CD14-positive monocyte (primary cell): ENCODE measurements around the gene MAP2K5. TPM values are rescaled to one million over a fixed set of nuclear protein-coding genes. Genes with fewer than 3 reads are reported as not detected.

Source experiments
- DNase-seq, 3 donors: peaks; one replicate each; pipeline ENCODE4 v3.0.0-alpha.2; 2011 to 2022
- H2AFZ ChIP-seq: 2 replicates; pipeline ENCODE4 v1.6.0; 2012; ENCODE audit warnings: mild to moderate bottlenecking, low read depth, low read length, inconsistent platforms; ENCODE audit not compliant: insufficient read depth, poor library complexity, severe bottlenecking
- H3K27ac ChIP-seq, 2 donors: 1 replicate in 1 of 2; 2 replicates in 1 of 2; pipeline ENCODE4 v1.5.1; 2012 to 2013; ENCODE audit warnings: low read length in 2 of 2, control low read depth in 1 of 2, inconsistent platforms in 1 of 2, low read depth in 1 of 2, mild to moderate bottlenecking in 1 of 2
- H3K27me3 ChIP-seq, 2 donors: one replicate each; pipeline versions ENCODE4 v1.6.0 to v1.6.1; 2011 to 2013; ENCODE audit warnings: low read length in 2 of 2; ENCODE audit not compliant: control insufficient read depth in 2 of 2, insufficient read depth in 2 of 2
- H3K36me3 ChIP-seq, 2 donors: replicated peaks in 1 of 2; 1 replicate in 1 of 2; 2 replicates in 1 of 2; pipeline versions ENCODE4 v1.5.1 to v1.6.1; 2012 to 2013; ENCODE audit warnings: low read length in 2 of 2, control low read depth in 1 of 2, inconsistent platforms in 1 of 2, mild to moderate bottlenecking in 1 of 2; ENCODE audit not compliant: insufficient read depth in 2 of 2, control insufficient read depth in 1 of 2
- H3K4me1 ChIP-seq, 2 donors: 1 replicate in 1 of 2; 2 replicates in 1 of 2; pipeline versions ENCODE4 v1.5.1 to v1.6.1; 2012 to 2013; ENCODE audit warnings: low read length in 2 of 2, control low read depth in 1 of 2, inconsistent platforms in 1 of 2, mild to moderate bottlenecking in 1 of 2, moderate library complexity in 1 of 2; ENCODE audit not compliant: insufficient read depth in 2 of 2, control insufficient read depth in 1 of 2
- H3K4me2 ChIP-seq: replicated peaks from 2 replicates; pipeline ENCODE3; 2012; ENCODE audit warnings: low read length, moderate library complexity, mild to moderate bottlenecking; ENCODE audit not compliant: poor library complexity, severe bottlenecking; ENCODE audit errors: extremely low read depth
- H3K4me3 ChIP-seq, 3 experiments: fragments of 200-600 bp in 1 of 3; sonication (generic) in 1 of 3; replicated peaks in 1 of 3; 1 replicate in 2 of 3; 2 replicates in 1 of 3; pipeline ENCODE4 v1.5.1; 2011 to 2013; ENCODE audit warnings: low read length in 3 of 3, mild to moderate bottlenecking in 3 of 3, control low read depth in 2 of 3, low read depth in 2 of 3, inconsistent platforms in 1 of 3, moderate library complexity in 1 of 3
- H3K79me2 ChIP-seq: 2 replicates; pipeline ENCODE4 v1.6.0; 2012; ENCODE audit warnings: mild to moderate bottlenecking, control low read depth, inconsistent platforms, low read length, moderate library complexity; ENCODE audit not compliant: insufficient read depth
- H3K9ac ChIP-seq: 2 replicates; pipeline ENCODE4 v1.6.0; 2017; ENCODE audit warnings: low read length, mild to moderate bottlenecking; ENCODE audit not compliant: insufficient read depth, poor library complexity, severe bottlenecking
- H3K9me3 ChIP-seq, 2 donors: replicated peaks in 1 of 2; 1 replicate in 1 of 2; 2 replicates in 1 of 2; pipeline versions ENCODE4 v1.5.1 to v1.6.1; 2012 to 2013; ENCODE audit warnings: low read length in 2 of 2, control low read depth in 1 of 2; ENCODE audit not compliant: control insufficient read depth in 1 of 2, insufficient read depth in 1 of 2
- H4K20me1 ChIP-seq: 2 replicates; pipeline ENCODE4 v1.6.0; 2012; ENCODE audit warnings: mild to moderate bottlenecking, low read length, control low read depth, moderate library complexity; ENCODE audit not compliant: insufficient read depth
- H3K27ac Mint-ChIP-seq, 7 donors: one replicate each; pipeline ENCODE4 v1.8.0; 2020; ENCODE audit warnings: mild to moderate bottlenecking in 7 of 7, mixed read lengths in 7 of 7, moderate library complexity in 6 of 7, inconsistent platforms in 2 of 7
- H3K27me3 Mint-ChIP-seq, 3 donors: one replicate each; pipeline ENCODE4 v1.8.0; 2021 to 2022; ENCODE audit warnings: low read depth in 3 of 3, mild to moderate bottlenecking in 3 of 3, mixed read lengths in 3 of 3, moderate library complexity in 3 of 3, inconsistent platforms in 1 of 3
- H3K36me3 Mint-ChIP-seq, 2 donors: one replicate each; pipeline ENCODE4 v1.8.0; 2020; ENCODE audit warnings: mixed read lengths in 2 of 2, inconsistent platforms in 1 of 2, mild to moderate bottlenecking in 1 of 2
- H3K4me1 Mint-ChIP-seq: one replicate; pipeline ENCODE4 v1.8.0; 2020; ENCODE audit warnings: mild to moderate bottlenecking, mixed read lengths
- H3K4me3 Mint-ChIP-seq, 2 donors: one replicate each; pipeline ENCODE4 v1.8.0; 2020; ENCODE audit warnings: mild to moderate bottlenecking in 2 of 2, mixed read lengths in 2 of 2, moderate library complexity in 1 of 2
- H3K9me3 Mint-ChIP-seq, 7 donors: one replicate each; pipeline ENCODE4 v1.8.0; 2020 to 2022; ENCODE audit warnings: mixed read lengths in 7 of 7, mild to moderate bottlenecking in 6 of 7, moderate library complexity in 6 of 7, inconsistent platforms in 2 of 7
- CTCF ChIP-seq: fragments of 200-600 bp; IDR thresholded peaks from one replicate; pipeline ENCODE4 v1.8.0; 2022; ENCODE audit warnings: antibody characterized with exemption, mild to moderate bottlenecking
- WGBS: methylation state at CpG from one replicate; pipeline ENCODE4 v1.1.5; 2013; ENCODE audit warnings: missing lambda C conversion rate; ENCODE audit not compliant: insufficient coverage; 5-methylcytosine and 5-hydroxymethylcytosine counted together
- intact Hi-C, 2 donors: fragments of 100-400 bp; cut with micrococcal nuclease; formaldehyde crosslinking; loops; one replicate each; pipeline versions ENCODE4 v1.15.0 to v1.15.1; 2023
- polyA plus RNA-seq, 3 donors: library from polyadenylated mRNA; depleted of rRNA in 1 of 3; unstranded in 2 of 3; stranded (reverse) in 1 of 3; fragments of 300-500 nt in 2 of 3; fragments of >200 nt in 1 of 3; fragmentation: Illumina TruSeq in 2 of 3; gene quantifications; 1 replicate in 2 of 3; 2 replicates in 1 of 3; pipeline ENCODE4 v1.2.3, GENCODE V29; 2012 to 2021

Gene MAP2K5
- polyA plus RNA-seq, 3 donors: 10.2 to 11.3 (median 10.6) TPM

GRCh38 chr15:67819636-67820035, 277.1 kb downstream of the MAP2K5 start:
- peaks cover 0 to 25% (median 16%) of the 10 kb centered on the region in 7 donors for H3K9me3 Mint-ChIP-seq

More at GRCh38 chr15:67819636-67820035, 277.1 kb downstream of the MAP2K5 start:
- Histone ChIP-seq H3K79me2 (no peaks in the 10 kb centered on the region), H4K20me1 (no peaks in the 10 kb centered on the region), H3K4me2 (no peak overlapping the region), H2AFZ (no peak overlapping the region), H3K4me3 (no peak overlapping the region), H3K27me3 (peaks cover 66 to 75% of the 10 kb centered on the region in 2 donors), H3K36me3 (no peaks in the 10 kb centered on the region), H3K4me1 (peaks cover 7 to 20% of the 10 kb centered on the region in 2 donors), H3K9ac (no peak overlapping the region), H3K9me3 (peaks cover 11 to 39% of the 10 kb centered on the region in 2 donors), H3K27ac (no peak overlapping the region)
- Mint-ChIP-seq H3K27ac (no peak overlapping the region), H3K4me3 (peak overlapping the region in 1 of 2 donors; percentile 69), H3K27me3 (peaks cover 76 to 84% (median 76%) of the 10 kb centered on the region in 3 donors), H3K36me3 (peaks cover 11 to 19% of the 10 kb centered on the region in 2 donors), H3K4me1 (peaks cover 28% of the 10 kb centered on the region)
- no peak for DNase-seq
- TF ChIP-seq CTCF: no peak
- 32% methylated on average over 12 of the region's 19 CpGs for WGBS
- intact Hi-C loops: no loop called here
